T-cell (primary cell): ENCODE data around the gene PEX1. TPM values are rescaled to one million over a fixed set of nuclear protein-coding genes. Genes with fewer than 3 reads are reported as not detected.
"Not testable (repeated sequence)": the region's sequence is repeated elsewhere in the genome, so short reads cannot be mapped to it uniquely, and the experiment has no call there.

Experiments used
- ATAC-seq, 4 experiments: fragments of 200-7000 bp in 3 of 4; fragments of 150-1000 bp in 1 of 4; cut with Tn5 transposase; replicated peaks in 1 of 4; 1 replicate in 3 of 4; 2 replicates in 1 of 4; pipeline ENCODE4 v1.10.0; 2021; ENCODE audit warnings: moderate library complexity in 3 of 4, mild to moderate bottlenecking in 2 of 4, moderate number of reproducible peaks in 1 of 4
- CTCF ChIA-PET, 2 donors: fragments of 300-600 bp; sonication (Branson Sonifier 250); formaldehyde crosslinking; loops; one replicate each; lab custom pipeline; 2022; ENCODE audit warnings: antibody characterized with exemption in 2 of 2; lab: Charles Lee
- POLR2A ChIA-PET, 2 donors: fragments of 300-600 bp; sonication (Branson Sonifier 250); formaldehyde crosslinking; loops; one replicate each; lab custom pipeline; 2022; ENCODE audit warnings: antibody characterized with exemption in 2 of 2; lab: Charles Lee
- DNase-seq, 35 experiments: peaks; one replicate each; pipeline versions ENCODE4 v3.0.0 to v3.0.0-alpha.2; 2013 to 2023
- H3K27ac ChIP-seq: one replicate; pipeline ENCODE4 v1.5.1; 2013; ENCODE audit warnings: low read length
- H3K27me3 ChIP-seq, 2 experiments: replicated peaks in 1 of 2; 1 replicate in 1 of 2; 2 replicates in 1 of 2; pipeline versions ENCODE4 v1.6.1 to v1.7.0; 2013; ENCODE audit warnings: low read length in 1 of 2, mixed read lengths in 1 of 2; ENCODE audit not compliant: control insufficient read depth in 2 of 2, insufficient read depth in 2 of 2; ENCODE audit errors: extremely low read depth in 1 of 2
- H3K36me3 ChIP-seq, 2 donors: 1 replicate in 1 of 2; 2 replicates in 1 of 2; pipeline versions ENCODE4 v1.6.1 to v1.7.0; 2013; ENCODE audit warnings: low read length in 1 of 2; ENCODE audit not compliant: control insufficient read depth in 2 of 2, insufficient read depth in 1 of 2; ENCODE audit errors: extremely low read depth in 1 of 2
- H3K4me1 ChIP-seq, 2 experiments: 1 replicate in 1 of 2; 2 replicates in 1 of 2; pipeline versions ENCODE4 v1.6.1 to v1.7.0; 2013; ENCODE audit warnings: low read length in 2 of 2, mixed read lengths in 1 of 2; ENCODE audit not compliant: insufficient read depth in 2 of 2, control insufficient read depth in 1 of 2; ENCODE audit errors: extremely low read depth in 1 of 2
- H3K4me3 ChIP-seq, 2 donors: 1 replicate in 1 of 2; 2 replicates in 1 of 2; pipeline versions ENCODE4 v1.5.1 to v1.7.0; 2013; ENCODE audit warnings: mild to moderate bottlenecking in 2 of 2, low read length in 1 of 2, moderate library complexity in 1 of 2; ENCODE audit not compliant: control insufficient read depth in 1 of 2; ENCODE audit errors: extremely low read depth in 1 of 2
- H3K9me3 ChIP-seq: 2 replicates; pipeline ENCODE4 v1.7.0; 2013
- H3K27ac Mint-ChIP-seq, 2 donors: one replicate each; pipeline ENCODE4 v1.8.0; 2020 to 2021; ENCODE audit warnings: mild to moderate bottlenecking in 2 of 2, mixed read lengths in 2 of 2
- H3K27me3 Mint-ChIP-seq, 2 donors: one replicate each; pipeline ENCODE4 v1.8.0; 2021 to 2022; ENCODE audit warnings: mixed read lengths in 2 of 2
- H3K36me3 Mint-ChIP-seq: one replicate; pipeline ENCODE4 v1.8.0; 2021; ENCODE audit warnings: mixed read lengths
- H3K4me1 Mint-ChIP-seq, 3 donors: one replicate each; pipeline ENCODE4 v1.8.0; 2020 to 2022; ENCODE audit warnings: mixed read lengths in 3 of 3, mild to moderate bottlenecking in 1 of 3
- H3K4me3 Mint-ChIP-seq, 3 donors: one replicate each; pipeline ENCODE4 v1.8.0; 2020 to 2022; ENCODE audit warnings: mild to moderate bottlenecking in 3 of 3, mixed read lengths in 3 of 3, moderate library complexity in 3 of 3
- H3K9me3 Mint-ChIP-seq, 3 donors: one replicate each; pipeline ENCODE4 v1.8.0; 2020 to 2022; ENCODE audit warnings: mixed read lengths in 3 of 3
- WGBS: methylation state at CpG from one replicate; pipeline ENCODE4 v1.1.5; 2013; ENCODE audit warnings: missing lambda C conversion rate; ENCODE audit not compliant: insufficient coverage; 5-methylcytosine and 5-hydroxymethylcytosine counted together
- total RNA-seq, 35 experiments: library from RNA in 6 of 35; stranded (reverse) in 6 of 35; fragments of 120-200 nt in 1 of 35; gene quantifications; one replicate each; pipeline versions ENCODE4 v1.2.1 to v1.2.4 and lab custom pipeline; 2013 to 2026

Gene PEX1
- total RNA-seq, 5 donors from 2014 or later (not counting 1 experiment from before 2014, with no cell fraction given) = 24.0 to 33.8 (median 29.2) TPM

DNA sequence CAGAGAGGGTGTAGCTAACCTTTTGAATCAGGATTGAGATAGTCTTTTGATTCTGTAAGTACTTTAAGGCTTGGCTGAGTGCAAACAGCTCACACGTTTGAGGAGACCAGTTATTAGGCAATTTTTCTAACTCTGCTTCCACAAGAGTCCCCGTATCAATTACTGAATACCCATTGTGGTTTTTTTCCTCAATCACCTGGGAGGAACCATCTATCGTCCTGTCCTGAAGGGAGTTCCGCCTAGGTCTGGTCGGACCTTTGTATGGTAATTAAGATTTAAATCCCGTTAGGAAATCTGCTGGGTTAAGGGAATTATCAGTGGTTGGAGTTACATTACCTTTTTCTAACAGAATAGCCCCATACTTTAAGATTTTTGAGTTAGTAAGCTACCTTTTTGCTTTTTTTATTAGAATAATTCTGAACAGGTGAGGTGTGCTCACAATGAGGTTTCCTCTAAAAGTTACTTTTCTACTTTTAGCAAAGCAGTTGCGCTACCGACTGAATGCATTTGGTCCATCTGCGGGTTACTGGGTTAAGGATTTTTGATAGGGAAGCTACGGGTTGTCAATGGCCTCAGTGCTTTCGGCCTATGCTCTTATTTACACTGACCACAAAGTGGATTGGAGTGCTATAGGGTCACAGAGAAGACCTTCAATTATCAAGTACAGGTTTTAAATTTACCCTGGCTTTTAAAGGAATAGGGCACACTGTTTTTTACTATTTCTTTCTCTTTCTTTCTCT, 52.3 kb downstream of the PEX1 start:
- H3K9me3 ChIP-seq, POLR2A ChIA-PET, H3K9me3 Mint-ChIP-seq, H3K27ac Mint-ChIP-seq, H3K4me3 ChIP-seq, H3K27me3 ChIP-seq, H3K4me3 Mint-ChIP-seq, H3K4me1 Mint-ChIP-seq, H3K4me1 ChIP-seq, H3K36me3 ChIP-seq, ATAC-seq, H3K27me3 Mint-ChIP-seq, H3K27ac ChIP-seq, DNase-seq: not testable (repeated sequence)
- CTCF ChIA-PET = interaction anchor here in 1 of 2 donors (0.5 kb wide), 1 partner anchor 53 kb away, joined by 3 read pairs; the partner anchor contains the start of genes PEX1 and RBM48
- peaks cover 15% of the 10 kb centered on the region for H3K36me3 Mint-ChIP-seq
- WGBS = no CpG with 5 or more reads among the region's 11 CpGs

DNA sequence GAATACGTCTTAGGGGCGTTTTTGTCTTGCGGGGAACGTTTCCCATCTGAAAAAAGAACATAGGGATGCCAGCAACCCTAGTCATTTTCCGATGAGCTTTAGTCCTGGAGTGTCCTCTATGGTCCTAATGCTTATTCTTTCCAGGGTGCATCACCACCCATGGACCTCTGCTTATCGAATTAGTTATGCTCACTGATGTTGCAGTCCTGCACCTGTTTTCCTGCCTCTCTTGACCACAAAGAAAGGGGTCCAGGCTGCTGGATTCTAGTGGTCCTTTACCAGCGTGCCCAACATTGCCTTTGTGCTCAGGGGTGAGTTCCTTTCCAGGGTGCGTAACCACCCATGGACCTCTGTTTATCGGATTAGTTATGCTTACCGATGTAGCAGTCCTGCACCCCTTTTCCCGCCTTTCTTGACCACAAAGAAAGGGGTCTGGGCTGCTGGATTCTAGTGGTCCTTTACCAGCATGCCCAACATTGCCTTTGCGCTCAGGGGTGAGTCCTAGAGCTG, 53.0 kb downstream of the PEX1 start:
- DNase-seq, H3K4me1 ChIP-seq, H3K27me3 Mint-ChIP-seq, H3K27ac ChIP-seq, ATAC-seq, H3K4me3 Mint-ChIP-seq, H3K27ac Mint-ChIP-seq, POLR2A ChIA-PET, H3K9me3 Mint-ChIP-seq, H3K4me3 ChIP-seq, H3K36me3 ChIP-seq, H3K27me3 ChIP-seq, H3K9me3 ChIP-seq, H3K4me1 Mint-ChIP-seq: not testable (repeated sequence)
- CTCF ChIA-PET = interaction anchor here in 1 of 2 donors (0.5 kb wide), 1 partner anchor 53 kb away, joined by 3 read pairs; the partner anchor contains the start of genes PEX1 and RBM48
- WGBS = 90% methylated on average over 11 of the region's 12 CpGs
- peaks cover 15% of the 10 kb centered on the region for H3K36me3 Mint-ChIP-seq

DNA sequence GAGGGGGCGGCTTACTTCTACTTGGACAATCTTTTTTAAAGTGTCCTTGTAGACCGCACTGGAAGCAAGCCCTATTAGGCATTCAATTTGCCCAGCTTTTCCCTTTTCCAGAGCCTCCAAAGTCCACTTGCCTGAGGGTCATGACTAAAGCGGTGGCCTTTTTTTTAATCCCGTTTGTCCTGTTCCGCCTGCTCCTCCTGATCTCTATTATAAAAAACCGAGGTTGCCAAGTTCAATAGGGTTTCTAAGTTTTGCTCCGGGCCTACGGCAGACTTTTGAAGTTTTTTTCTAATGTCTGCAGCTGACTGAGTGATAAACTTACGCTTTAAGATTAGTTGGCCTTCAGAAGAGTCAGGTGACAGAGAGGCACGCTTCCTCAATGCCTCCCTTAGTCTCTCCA, 54.3 kb downstream of the PEX1 start:
- H3K27me3 Mint-ChIP-seq, H3K36me3 ChIP-seq: not testable (repeated sequence)
- WGBS = 94% methylated on average over 7 of the region's 10 CpGs

GRCh38 chr7:92468589-92468988, 59.7 kb downstream of the PEX1 start:
- H3K36me3 ChIP-seq, ATAC-seq, H3K4me1 ChIP-seq, H3K4me3 ChIP-seq, DNase-seq, H3K4me1 Mint-ChIP-seq, H3K9me3 ChIP-seq, H3K4me3 Mint-ChIP-seq, H3K9me3 Mint-ChIP-seq, H3K27me3 Mint-ChIP-seq, H3K27ac Mint-ChIP-seq, POLR2A ChIA-PET, H3K27ac ChIP-seq, CTCF ChIA-PET, H3K27me3 ChIP-seq: not testable (repeated sequence)
- peaks cover 27% of the 10 kb centered on the region for H3K36me3 Mint-ChIP-seq
- 95% methylated on average over 5 of the region's 9 CpGs for WGBS

More for the DNA sequence above, 54.3 kb downstream of the PEX1 start:
- H3K4me1 ChIP-seq, DNase-seq, POLR2A ChIA-PET, H3K9me3 Mint-ChIP-seq, H3K4me3 ChIP-seq, H3K4me1 Mint-ChIP-seq, CTCF ChIA-PET, H3K27me3 ChIP-seq, H3K27ac Mint-ChIP-seq, H3K4me3 Mint-ChIP-seq, H3K9me3 ChIP-seq, ATAC-seq, H3K27ac ChIP-seq: not testable (repeated sequence)
- H3K36me3 Mint-ChIP-seq = peaks cover 21% of the 10 kb centered on the region

DNA sequence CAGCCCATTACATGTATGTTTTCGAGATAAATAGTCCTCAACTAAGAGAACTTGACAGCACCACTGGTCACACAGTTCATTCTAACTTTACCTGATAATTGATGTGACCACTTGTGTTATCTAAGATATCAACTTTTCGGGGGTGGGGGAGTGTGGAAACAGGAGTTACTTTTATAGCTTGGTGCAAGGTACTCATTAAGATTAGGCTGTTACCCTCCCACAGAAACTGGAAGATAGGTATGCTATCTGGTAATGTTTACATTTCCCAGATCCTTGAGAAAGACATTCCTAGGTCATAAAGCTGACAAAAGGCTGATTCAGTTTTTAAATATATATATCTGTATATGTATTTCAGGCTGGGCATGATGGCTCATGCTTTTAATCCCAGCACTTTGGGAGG, 61.6 kb downstream of the PEX1 start:
- H3K27me3 Mint-ChIP-seq = no peaks in the 10 kb centered on the region
- no peaks in the 10 kb centered on the region for H3K9me3 ChIP-seq
- H3K36me3 ChIP-seq = no peaks in the 10 kb centered on the region
- CTCF ChIA-PET = no interaction called here
- H3K27me3 ChIP-seq = no peaks in the 10 kb centered on the region
- WGBS = no CpG with 5 or more reads among the region's 2 CpGs
- H3K27ac ChIP-seq = no peak overlapping the region
- H3K4me1 ChIP-seq = peaks cover 0 to 1% of the 10 kb centered on the region in 2 experiments
- H3K4me3 Mint-ChIP-seq = no peak overlapping the region
- peaks cover 33% of the 10 kb centered on the region for H3K36me3 Mint-ChIP-seq
- no peaks in the 10 kb centered on the region for H3K4me1 Mint-ChIP-seq
- ATAC-seq (no peak), DNase-seq (no peak)
- POLR2A ChIA-PET = interaction anchor here in 1 of 2 donors (0.5 to 0.6 kb wide), 2 partner anchors 19 to 62 kb away, joined by 3 to 4 read pairs; partner anchors contain the start of genes GATAD1, PEX1 and RBM48
- H3K27ac Mint-ChIP-seq = no peak overlapping the region
- H3K4me3 ChIP-seq = no peak overlapping the region
- H3K9me3 Mint-ChIP-seq = peaks cover 0 to 5% (median 0%) of the 10 kb centered on the region in 3 donors

GRCh38 chr7:92464515-92464914, 63.8 kb downstream of the PEX1 start:
- CTCF ChIA-PET = interaction anchor here in 1 of 2 donors (1.2 kb wide), 1 partner anchor 17 kb away, joined by 3 read pairs; no protein-coding TSS in a partner anchor
- Mint-ChIP-seq H3K9me3 (peaks cover 0 to 5% (median 0%) of the 10 kb centered on the region in 3 donors), H3K27me3 (no peaks in the 10 kb centered on the region), H3K27ac (no peak overlapping the region), H3K4me3 (no peak overlapping the region), H3K4me1 (peaks cover 0 to 2% (median 0%) of the 10 kb centered on the region in 3 donors), H3K36me3 (peaks cover 29% of the 10 kb centered on the region)
- Histone ChIP-seq H3K4me3 (no peak overlapping the region), H3K9me3 (no peaks in the 10 kb centered on the region), H3K27me3 (no peaks in the 10 kb centered on the region), H3K27ac (no peak overlapping the region), H3K4me1 (peaks cover 0 to 2% of the 10 kb centered on the region in 2 experiments), H3K36me3 (no peaks in the 10 kb centered on the region)
- DNase-seq (no peak), ATAC-seq (no peak)
- WGBS = 67% methylated on average over 2 of the region's 3 CpGs
- POLR2A ChIA-PET = no interaction called here
